GM23338 (cell line): ENCODE results near the gene SVBP. TPM values are rescaled to one million over a fixed set of nuclear protein-coding genes. Genes with fewer than 3 reads are reported as not detected.

Source experiments
- ATAC-seq: fragments of 200-7000 bp; cut with Tn5 transposase; 3 replicates; pipeline ENCODE4 v1.9.1; 2020
- DNase-seq: peaks from one replicate; pipeline ENCODE4 v3.0.0-alpha.2; 2015; ENCODE audit warnings: low spot score
- H2AFZ ChIP-seq: fragments of 200-600 bp; sonication (generic); 2 replicates; pipeline ENCODE4 v1.8.0; 2016; ENCODE audit warnings: antibody characterized with exemption, mild to moderate bottlenecking, moderate library complexity
- H3F3A ChIP-seq: fragments of 200-600 bp; sonication (generic); replicated peaks from 2 replicates; pipeline ENCODE4 v1.8.0; 2017; ENCODE audit warnings: antibody characterized with exemption, mixed run types, low read depth
- H3K27ac ChIP-seq: fragments of 200-600 bp; sonication (generic); 2 replicates; pipeline ENCODE4 v1.6.1; 2016; ENCODE audit warnings: low read depth
- H3K27me3 ChIP-seq: fragments of 200-600 bp; sonication (generic); 2 replicates; pipeline ENCODE4 v1.8.0; 2016; ENCODE audit warnings: mild to moderate bottlenecking, mixed run types, moderate library complexity; ENCODE audit not compliant: insufficient read depth
- H3K36me3 ChIP-seq: fragments of 200-600 bp; sonication (generic); 2 replicates; pipeline ENCODE4 v1.8.0; 2016; ENCODE audit warnings: mild to moderate bottlenecking; ENCODE audit not compliant: insufficient read depth
- H3K4me1 ChIP-seq: fragments of 200-600 bp; sonication (generic); 2 replicates; pipeline ENCODE4 v1.8.0; 2016; ENCODE audit warnings: mild to moderate bottlenecking, moderate library complexity; ENCODE audit not compliant: insufficient read depth
- H3K4me2 ChIP-seq: fragments of 200-600 bp; sonication (generic); 2 replicates; pipeline ENCODE4 v1.7.1; 2017; ENCODE audit warnings: mixed run types
- H3K4me3 ChIP-seq: fragments of 200-600 bp; sonication (generic); 2 replicates; pipeline ENCODE4 v1.6.1; 2016; ENCODE audit warnings: mixed run types
- H3K79me2 ChIP-seq: fragments of 200-600 bp; sonication (generic); replicated peaks from 2 replicates; pipeline ENCODE4 v1.8.0; 2017; ENCODE audit warnings: mild to moderate bottlenecking; ENCODE audit not compliant: insufficient read depth
- H3K9me2 ChIP-seq: fragments of 200-600 bp; sonication (generic); 2 replicates; pipeline ENCODE4 v1.8.0; 2017; ENCODE audit not compliant: insufficient read depth
- H4K20me1 ChIP-seq: fragments of 200-600 bp; sonication (generic); replicated peaks from 2 replicates; pipeline ENCODE4 v1.8.0; 2017; ENCODE audit warnings: mild to moderate bottlenecking; ENCODE audit not compliant: insufficient read depth
- H3K27ac Mint-ChIP-seq: 2 replicates; pipeline ENCODE4 v1.8.0; 2020; ENCODE audit warnings: inconsistent platforms, mild to moderate bottlenecking, moderate library complexity, mixed read lengths
- H3K27me3 Mint-ChIP-seq: 3 replicates; pipeline ENCODE4 v1.8.0; 2022; ENCODE audit warnings: low read depth, mild to moderate bottlenecking, moderate library complexity, mixed read lengths, inconsistent platforms; ENCODE audit not compliant: insufficient read depth, poor library complexity
- H3K36me3 Mint-ChIP-seq: 3 replicates; pipeline ENCODE4 v1.8.0; 2021; ENCODE audit warnings: low read depth, mild to moderate bottlenecking, inconsistent platforms, moderate library complexity, mixed read lengths
- H3K4me1 Mint-ChIP-seq: 3 replicates; pipeline ENCODE4 v1.8.0; 2020; ENCODE audit warnings: mild to moderate bottlenecking, inconsistent platforms, mixed read lengths
- H3K4me3 Mint-ChIP-seq: 3 replicates; pipeline ENCODE4 v1.8.0; 2021; ENCODE audit warnings: moderate library complexity, mild to moderate bottlenecking, inconsistent platforms, mixed read lengths
- H3K9me3 Mint-ChIP-seq: 3 replicates; pipeline ENCODE4 v1.8.0; 2020; ENCODE audit warnings: moderate library complexity, mild to moderate bottlenecking, inconsistent platforms, mixed read lengths
- CREB1 ChIP-seq: fragments of 250-450 bp; sonication (Bioruptor Pico); IDR thresholded peaks from 2 replicates; pipeline ENCODE4 v1.5.0; 2020; ENCODE audit warnings: low read depth, mild to moderate bottlenecking, moderate library complexity
- CTCF ChIP-seq, 2 experiments: fragments of 200-600 bp in 1 of 2; sonication (generic) in 1 of 2; conservative IDR thresholded peaks; 2 replicates each; pipeline versions ENCODE4 v1.5.1 to v1.6.1; 2016 to 2017; ENCODE audit warnings: antibody characterized with exemption in 2 of 2, low read depth in 2 of 2, mild to moderate bottlenecking in 2 of 2, moderate library complexity in 1 of 2
- ETS1 ChIP-seq: IDR thresholded peaks from 2 replicates; pipeline ENCODE4 v1.6.1; 2016; ENCODE audit warnings: antibody characterized with exemption
- EZH2 ChIP-seq: fragments of 200-600 bp; sonication (generic); IDR thresholded peaks from one replicate; pipeline ENCODE4 v1.8.0; 2017; ENCODE audit warnings: antibody characterized with exemption, mild to moderate bottlenecking, low read depth; ENCODE audit not compliant: unreplicated experiment
- EZH2phosphoT487 ChIP-seq: fragments of 200-600 bp; sonication (generic); IDR thresholded peaks from one replicate; pipeline ENCODE4 v1.8.1; 2018; ENCODE audit warnings: antibody characterized with exemption; ENCODE audit not compliant: unreplicated experiment
- JUNB ChIP-seq: IDR thresholded peaks from one replicate; pipeline ENCODE4 v1.6.1; 2016; ENCODE audit warnings: antibody characterized with exemption; ENCODE audit not compliant: unreplicated experiment
- NANOG ChIP-seq: IDR thresholded peaks from 2 replicates; pipeline ENCODE4 v1.6.1; 2016; ENCODE audit warnings: antibody characterized with exemption, borderline replicate concordance
- POLR2AphosphoS5 ChIP-seq: IDR thresholded peaks from 2 replicates; pipeline ENCODE4 v1.6.1; 2016; ENCODE audit warnings: antibody characterized with exemption, low read depth
- REST ChIP-seq: IDR thresholded peaks from one replicate; pipeline ENCODE4 v1.6.1; 2018; ENCODE audit warnings: antibody characterized with exemption; ENCODE audit not compliant: unreplicated experiment
- STAT1 ChIP-seq: IDR thresholded peaks from one replicate; pipeline ENCODE4 v1.6.1; 2016; ENCODE audit warnings: antibody characterized with exemption; ENCODE audit not compliant: unreplicated experiment
- ZNF114 ChIP-seq: fragments of 250-450 bp; sonication (Bioruptor Pico); IDR thresholded peaks from 2 replicates; pipeline ENCODE4 v1.5.0; 2020; ENCODE audit warnings: mild to moderate bottlenecking, moderate library complexity
- ZNF331 ChIP-seq: fragments of 250-450 bp; sonication (Bioruptor Pico); IDR thresholded peaks from 2 replicates; pipeline ENCODE4 v1.5.0; 2020; ENCODE audit warnings: low read depth, mild to moderate bottlenecking, moderate library complexity
- ZNF462 ChIP-seq: fragments of 250-450 bp; sonication (Bioruptor Pico); IDR thresholded peaks from 2 replicates; pipeline ENCODE4 v1.5.0; 2020; ENCODE audit warnings: mild to moderate bottlenecking, moderate library complexity
- polyA plus RNA-seq: library from polyadenylated mRNA; unstranded; fragments of >200 nt; fragmentation: Nextera tagmentation; extraction: Ambion mirVana; gene quantifications from 2 replicates; pipeline ENCODE4 v1.2.1, GENCODE V29; 2016
- total RNA-seq: library from RNA; depleted of rRNA; stranded (reverse); fragments of >200 nt; shearing (Covaris generic); gene quantifications from 2 replicates; pipeline ENCODE4 v1.2.3, GENCODE V29; 2014

SVBP gene
- total and polyA plus RNA-seq, 2 experiments from 2014 or later, result 22.1 to 82.1 TPM

GRCh38 chr1:42861014-42861399 lies 43.8 kb upstream of the SVBP start:
- H3K4me1 ChIP-seq, result no peaks in the 10 kb centered on the region
- Mint-ChIP-seq H3K27me3 (peaks cover 7% of the 10 kb centered on the region), H3K4me1 (no peaks in the 10 kb centered on the region; the same call in 2 of the 3 replicates), H3K9me3 (peaks cover 8% of the 10 kb centered on the region; the same call in 2 of the 3 replicates), H3K36me3 (no peaks in the 10 kb centered on the region; the same call in 2 of the 3 replicates), H3K27ac (no peak overlapping the region), H3K4me3 (no peak overlapping the region)
- DNase-seq (no peak), ATAC-seq (no peak)
- no peaks in the 10 kb centered on the region for H4K20me1 ChIP-seq
- H3F3A ChIP-seq, result no peaks in the 10 kb centered on the region
- H3K4me3 ChIP-seq, result no peak overlapping the region
- H3K79me2 ChIP-seq, result no peaks in the 10 kb centered on the region
- no peak overlapping the region for H3K27ac ChIP-seq
- no peak overlapping the region for H2AFZ ChIP-seq
- no peaks in the 10 kb centered on the region for H3K36me3 ChIP-seq
- H3K27me3 ChIP-seq, result no peaks in the 10 kb centered on the region
- no peaks in the 10 kb centered on the region; the same call in 1 of the 2 replicates for H3K9me2 ChIP-seq
- no peak overlapping the region for H3K4me2 ChIP-seq
- TF ChIP-seq JUNB, result no peak
- no peak for TF ChIP-seq CREB1 (CRISPR knock-in tag)
- no peak for TF ChIP-seq REST
- no peak for TF ChIP-seq STAT1
- no peak for TF ChIP-seq NANOG
- TF ChIP-seq ZNF331 (CRISPR knock-in tag), result no peak
- no peak for TF ChIP-seq ZNF114 (CRISPR knock-in tag)
- no peak for TF ChIP-seq EZH2
- TF ChIP-seq CTCF (conservative IDR thresholded peaks at IDR 0.05; ENCODE audit: low read depth in 2 of 2), result no peak; a peak in 1 of 4 replicates
- no peak for TF ChIP-seq EZH2phosphoT487
- TF ChIP-seq POLR2AphosphoS5, result no peak
- TF ChIP-seq ETS1, result no peak
- no peak for TF ChIP-seq ZNF462 (CRISPR knock-in tag)
